Liver (tissue), 9 donors: ENCODE data around the gene GPR68. TPM values are rescaled to one million over a fixed set of nuclear protein-coding genes. Genes with fewer than 3 reads are reported as not detected.

Experiments
- DNase-seq: peaks from one replicate; pipeline ENCODE4 v3.0.0-alpha.2; 2017; ENCODE audit warnings: low spot score
- H3K27ac ChIP-seq, 2 donors: one replicate each; pipeline ENCODE4 v1.7.0; 2013; ENCODE audit warnings: inconsistent platforms in 2 of 2, low read length in 2 of 2, control low read depth in 1 of 2, low read depth in 1 of 2, mild to moderate bottlenecking in 1 of 2
- H3K27me3 ChIP-seq, 4 donors: one replicate each; pipeline versions ENCODE4 v1.6.1 to v1.7.0; 2013; ENCODE audit warnings: low read length in 3 of 4, inconsistent platforms in 1 of 4, mild to moderate bottlenecking in 1 of 4, moderate library complexity in 1 of 4; ENCODE audit not compliant: control insufficient read depth in 4 of 4, insufficient read depth in 4 of 4
- H3K36me3 ChIP-seq, 4 donors: one replicate each; pipeline versions ENCODE4 v1.6.1 to v1.7.0; 2013; ENCODE audit warnings: low read length in 3 of 4, mild to moderate bottlenecking in 3 of 4, low read depth in 1 of 4, moderate library complexity in 1 of 4; ENCODE audit not compliant: control insufficient read depth in 4 of 4, insufficient read depth in 3 of 4
- H3K4me1 ChIP-seq, 4 donors: one replicate each; pipeline versions ENCODE4 v1.6.1 to v1.7.0; 2013; ENCODE audit warnings: low read length in 3 of 4, mild to moderate bottlenecking in 3 of 4, moderate library complexity in 1 of 4; ENCODE audit not compliant: control insufficient read depth in 4 of 4, insufficient read depth in 4 of 4
- H3K4me3 ChIP-seq, 3 donors: one replicate each; pipeline versions ENCODE4 v1.6.1 to v1.7.0; 2013; ENCODE audit warnings: low read length in 3 of 3, control low read depth in 1 of 3, low read depth in 1 of 3, mild to moderate bottlenecking in 1 of 3
- H3K9ac ChIP-seq, 2 donors: one replicate each; pipeline ENCODE4 v1.7.0; 2013; ENCODE audit warnings: low read length in 2 of 2, mild to moderate bottlenecking in 2 of 2, moderate library complexity in 2 of 2, control low read depth in 1 of 2, low read depth in 1 of 2
- H3K9me3 ChIP-seq, 4 donors: one replicate each; pipeline versions ENCODE4 v1.6.1 to v1.7.0; 2013; ENCODE audit warnings: low read length in 3 of 4; ENCODE audit not compliant: control insufficient read depth in 4 of 4
- CTCF ChIP-seq: fragments of 150-350 bp; IDR thresholded peaks from 2 replicates; pipeline ENCODE4 v1.5.1; 2017; ENCODE audit warnings: improper control_type of control experiment, low read depth, low read length; ENCODE audit not compliant: missing input control
- EGR1 ChIP-seq, 2 donors: IDR thresholded peaks; 2 replicates each; pipeline ENCODE4 v1.6.1; 2016 to 2018; ENCODE audit warnings: antibody characterized with exemption in 2 of 2, low read depth in 2 of 2
- FOXA1 ChIP-seq: IDR thresholded peaks from 2 replicates; pipeline ENCODE4 v1.6.1; 2016; ENCODE audit warnings: antibody characterized with exemption
- FOXA2 ChIP-seq: IDR thresholded peaks from 2 replicates; pipeline ENCODE4 v1.6.1; 2016; ENCODE audit warnings: antibody characterized with exemption
- GABPA ChIP-seq, 2 donors: IDR thresholded peaks in 1 of 2; conservative IDR thresholded peaks in 1 of 2; 2 replicates each; pipeline ENCODE4 v1.6.1; 2016; ENCODE audit warnings: antibody characterized with exemption in 2 of 2, mild to moderate bottlenecking in 1 of 2, moderate library complexity in 1 of 2
- HNF4A ChIP-seq, 2 donors: conservative IDR thresholded peaks; 2 replicates each; pipeline ENCODE4 v1.6.1; 2016; ENCODE audit warnings: antibody characterized with exemption in 2 of 2, mild to moderate bottlenecking in 2 of 2
- HNF4G ChIP-seq: IDR thresholded peaks from 2 replicates; pipeline ENCODE4 v1.6.1; 2016; ENCODE audit warnings: antibody characterized with exemption
- JUND ChIP-seq, 2 donors: IDR thresholded peaks; 2 replicates each; pipeline ENCODE4 v1.6.1; 2016; ENCODE audit warnings: antibody characterized with exemption in 2 of 2
- MAX ChIP-seq: IDR thresholded peaks from 2 replicates; pipeline ENCODE4 v1.6.1; 2016; ENCODE audit warnings: antibody characterized with exemption
- NR2F2 ChIP-seq: IDR thresholded peaks from 2 replicates; pipeline ENCODE4 v1.6.1; 2016; ENCODE audit warnings: antibody characterized with exemption
- RAD21 ChIP-seq, 2 donors: IDR thresholded peaks; 2 replicates each; pipeline ENCODE4 v1.6.1; 2016; ENCODE audit warnings: antibody characterized with exemption in 2 of 2, mild to moderate bottlenecking in 2 of 2
- RXRA ChIP-seq, 2 donors: IDR thresholded peaks; 2 replicates each; pipeline ENCODE4 v1.6.1; 2017 to 2018; ENCODE audit warnings: antibody characterized with exemption in 2 of 2, mild to moderate bottlenecking in 1 of 2
- SP1 ChIP-seq: IDR thresholded peaks from 2 replicates; pipeline ENCODE4 v1.6.1; 2018; ENCODE audit warnings: antibody characterized with exemption, mild to moderate bottlenecking
- TAF1 ChIP-seq: conservative IDR thresholded peaks from 2 replicates; pipeline ENCODE4 v1.6.1; 2016; ENCODE audit warnings: antibody characterized with exemption, mild to moderate bottlenecking
- YY1 ChIP-seq: IDR thresholded peaks from 2 replicates; pipeline ENCODE4 v1.6.1; 2016; ENCODE audit warnings: antibody characterized with exemption, mild to moderate bottlenecking
- WGBS: extraction: QIAGEN DNeasy Blood & Tissue Kit; methylation state at CpG from one replicate; pipeline ENCODE4 v1.1.7; 2013; 5-methylcytosine and 5-hydroxymethylcytosine counted together
- polyA plus RNA-seq, 2 donors: library from polyadenylated mRNA; stranded (reverse) in 1 of 2; unstranded in 1 of 2; fragments of 200-250 nt in 1 of 2; fragments of >200 nt in 1 of 2; fragmentation: Nextera tagmentation in 1 of 2; extraction: Ambion mirVana in 1 of 2; gene quantifications; one replicate each; pipeline versions ENCODE4 v1.2.1 to v1.2.3, GENCODE V29; 2013 to 2015
- total RNA-seq, 2 donors: library from RNA; depleted of rRNA; stranded (reverse); fragments of >200 nt; gene quantifications; one replicate each; pipeline ENCODE4 v1.2.3, GENCODE V29; 2014
- TF ChIP-seq, protein P1 (sequence below): IDR thresholded peaks from 2 replicates; pipeline ENCODE4 v1.6.1; 2016; ENCODE audit warnings: antibody characterized with exemption
- TF ChIP-seq, protein P2 (sequence below): IDR thresholded peaks from 2 replicates; pipeline ENCODE4 v1.6.1; 2016; ENCODE audit warnings: antibody characterized with exemption, mild to moderate bottlenecking
- donor health status: healthy.
- donor health status: healthy.
- donor health status: healthy.
- donor health status: healthy.
- donor health status: healthy.

GPR68 gene
- total and polyA plus RNA-seq, 4 donors, result 0.17 to 0.37 (median 0.33) TPM; not detected in 1

- Histone ChIP-seq H3K4me1 (no peaks in the 10 kb centered on the region), H3K27ac (no peak overlapping the region), H3K9me3 (peaks cover 0 to 5% (median 2%) of the 10 kb centered on the region in 4 donors), H3K36me3 (peaks cover under 1 to 17% (median 7%) of the 10 kb centered on the region in 4 donors), H3K4me3 (no peak overlapping the region), H3K27me3 (no peaks in the 10 kb centered on the region), H3K9ac (no peak overlapping the region)
- DNase-seq, result no peak
- TF ChIP-seq FOXA2 (no peak), JUND (IDR thresholded peaks at IDR 0.05) (no peak), MAX (no peak), TAF1 (no peak), NR2F2 (no peak), SP1 (no peak), HNF4G (no peak), GABPA (IDR thresholded peaks at IDR 0.05 in 1 of 2, conservative IDR thresholded peaks at IDR 0.05 in 1 of 2) (no peak), HNF4A (conservative IDR thresholded peaks at IDR 0.05) (no peak), RAD21 (IDR thresholded peaks at IDR 0.05) (no peak), CTCF (no peak), FOXA1 (no peak), EGR1 (IDR thresholded peaks at IDR 0.05; ENCODE audit: low read depth in 2 of 2) (no peak), RXRA (IDR thresholded peaks at IDR 0.05) (no peak), YY1 (no peak)
- TF ChIP-seq, protein P1, sequence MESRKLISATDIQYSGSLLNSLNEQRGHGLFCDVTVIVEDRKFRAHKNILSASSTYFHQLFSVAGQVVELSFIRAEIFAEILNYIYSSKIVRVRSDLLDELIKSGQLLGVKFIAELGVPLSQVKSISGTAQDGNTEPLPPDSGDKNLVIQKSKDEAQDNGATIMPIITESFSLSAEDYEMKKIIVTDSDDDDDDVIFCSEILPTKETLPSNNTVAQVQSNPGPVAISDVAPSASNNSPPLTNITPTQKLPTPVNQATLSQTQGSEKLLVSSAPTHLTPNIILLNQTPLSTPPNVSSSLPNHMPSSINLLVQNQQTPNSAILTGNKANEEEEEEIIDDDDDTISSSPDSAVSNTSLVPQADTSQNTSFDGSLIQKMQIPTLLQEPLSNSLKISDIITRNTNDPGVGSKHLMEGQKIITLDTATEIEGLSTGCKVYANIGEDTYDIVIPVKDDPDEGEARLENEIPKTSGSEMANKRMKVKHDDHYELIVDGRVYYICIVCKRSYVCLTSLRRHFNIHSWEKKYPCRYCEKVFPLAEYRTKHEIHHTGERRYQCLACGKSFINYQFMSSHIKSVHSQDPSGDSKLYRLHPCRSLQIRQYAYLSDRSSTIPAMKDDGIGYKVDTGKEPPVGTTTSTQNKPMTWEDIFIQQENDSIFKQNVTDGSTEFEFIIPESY, result no peak
- TF ChIP-seq, protein P2, sequence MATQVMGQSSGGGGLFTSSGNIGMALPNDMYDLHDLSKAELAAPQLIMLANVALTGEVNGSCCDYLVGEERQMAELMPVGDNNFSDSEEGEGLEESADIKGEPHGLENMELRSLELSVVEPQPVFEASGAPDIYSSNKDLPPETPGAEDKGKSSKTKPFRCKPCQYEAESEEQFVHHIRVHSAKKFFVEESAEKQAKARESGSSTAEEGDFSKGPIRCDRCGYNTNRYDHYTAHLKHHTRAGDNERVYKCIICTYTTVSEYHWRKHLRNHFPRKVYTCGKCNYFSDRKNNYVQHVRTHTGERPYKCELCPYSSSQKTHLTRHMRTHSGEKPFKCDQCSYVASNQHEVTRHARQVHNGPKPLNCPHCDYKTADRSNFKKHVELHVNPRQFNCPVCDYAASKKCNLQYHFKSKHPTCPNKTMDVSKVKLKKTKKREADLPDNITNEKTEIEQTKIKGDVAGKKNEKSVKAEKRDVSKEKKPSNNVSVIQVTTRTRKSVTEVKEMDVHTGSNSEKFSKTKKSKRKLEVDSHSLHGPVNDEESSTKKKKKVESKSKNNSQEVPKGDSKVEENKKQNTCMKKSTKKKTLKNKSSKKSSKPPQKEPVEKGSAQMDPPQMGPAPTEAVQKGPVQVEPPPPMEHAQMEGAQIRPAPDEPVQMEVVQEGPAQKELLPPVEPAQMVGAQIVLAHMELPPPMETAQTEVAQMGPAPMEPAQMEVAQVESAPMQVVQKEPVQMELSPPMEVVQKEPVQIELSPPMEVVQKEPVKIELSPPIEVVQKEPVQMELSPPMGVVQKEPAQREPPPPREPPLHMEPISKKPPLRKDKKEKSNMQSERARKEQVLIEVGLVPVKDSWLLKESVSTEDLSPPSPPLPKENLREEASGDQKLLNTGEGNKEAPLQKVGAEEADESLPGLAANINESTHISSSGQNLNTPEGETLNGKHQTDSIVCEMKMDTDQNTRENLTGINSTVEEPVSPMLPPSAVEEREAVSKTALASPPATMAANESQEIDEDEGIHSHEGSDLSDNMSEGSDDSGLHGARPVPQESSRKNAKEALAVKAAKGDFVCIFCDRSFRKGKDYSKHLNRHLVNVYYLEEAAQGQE, result no peak
- 76% methylated on average over 6 of the region's 6 CpGs for WGBS
Measured at GRCh38 chr14:91229743-91230200, 14.7 kb downstream of the GPR68 start.

- DNase-seq, result no peak
- 96% methylated on average over 1 of the region's 1 CpG for WGBS
- Histone ChIP-seq H3K27me3 (no peaks in the 10 kb centered on the region), H3K27ac (no peak overlapping the region), H3K4me1 (no peaks in the 10 kb centered on the region), H3K9ac (no peak overlapping the region), H3K4me3 (no peak overlapping the region), H3K36me3 (peaks cover 1 to 24% (median 10%) of the 10 kb centered on the region in 4 donors), H3K9me3 (peaks cover 0 to 5% (median 2%) of the 10 kb centered on the region in 4 donors)
- no peak for TF ChIP-seq MAX
- no peak for TF ChIP-seq YY1
- no peak for TF ChIP-seq JUND (IDR thresholded peaks at IDR 0.05)
- TF ChIP-seq GABPA (IDR thresholded peaks at IDR 0.05 in 1 of 2, conservative IDR thresholded peaks at IDR 0.05 in 1 of 2), result no peak
- TF ChIP-seq TAF1, result no peak
- TF ChIP-seq HNF4A (conservative IDR thresholded peaks at IDR 0.05), result no peak
- TF ChIP-seq NR2F2, result no peak
- TF ChIP-seq HNF4G, result no peak
- TF ChIP-seq EGR1 (IDR thresholded peaks at IDR 0.05; ENCODE audit: low read depth in 2 of 2), result no peak
- no peak for TF ChIP-seq RAD21 (IDR thresholded peaks at IDR 0.05)
- TF ChIP-seq, protein P2, result no peak
- TF ChIP-seq FOXA2, result no peak
Measured at GRCh38 chr14:91229005-91229382, 15.5 kb downstream of the GPR68 start.
